H9 (cell line): ENCODE data around the gene CCDC149. TPM values are rescaled to one million over a fixed set of nuclear protein-coding genes. Genes with fewer than 3 reads are reported as not detected.

Experiments used
- DNase-seq: peaks from one replicate; pipeline ENCODE4 v3.0.0-alpha.2; 2017
- H2AFZ ChIP-seq: one replicate; pipeline ENCODE4 v1.6.1; 2013; ENCODE audit warnings: mild to moderate bottlenecking, low read length, control low read depth, moderate library complexity
- H2AK5ac ChIP-seq: 2 replicates; pipeline ENCODE4 v1.6.1; 2013; ENCODE audit warnings: low read length, control low read depth, mixed read lengths; ENCODE audit not compliant: insufficient read length
- H2BK120ac ChIP-seq: one replicate; pipeline ENCODE4 v1.6.1; 2013; ENCODE audit warnings: low read depth, mild to moderate bottlenecking, low read length, control low read depth, inconsistent platforms; ENCODE audit not compliant: poor library complexity, severe bottlenecking
- H2BK12ac ChIP-seq: 2 replicates; pipeline ENCODE4 v1.6.1; 2013; ENCODE audit warnings: low read length, control low read depth, mixed read lengths, low read depth; ENCODE audit not compliant: insufficient read length
- H2BK15ac ChIP-seq: 2 replicates; pipeline ENCODE4 v1.6.1; 2013; ENCODE audit warnings: low read depth, low read length, control low read depth
- H2BK20ac ChIP-seq: one replicate; pipeline ENCODE4 v1.6.1; 2013; ENCODE audit warnings: low read depth, mild to moderate bottlenecking, low read length, control low read depth, inconsistent platforms; ENCODE audit not compliant: poor library complexity, severe bottlenecking
- H2BK5ac ChIP-seq: 2 replicates; pipeline ENCODE4 v1.6.1; 2013; ENCODE audit warnings: low read length, control low read depth, mixed read lengths; ENCODE audit not compliant: insufficient read length
- H3K14ac ChIP-seq: 2 replicates; pipeline ENCODE4 v1.6.1; 2013; ENCODE audit warnings: low read length, control low read depth; ENCODE audit not compliant: insufficient read depth
- H3K18ac ChIP-seq: 2 replicates; pipeline ENCODE4 v1.6.1; 2013; ENCODE audit warnings: low read depth, mild to moderate bottlenecking, mixed read lengths, low read length, control low read depth; ENCODE audit not compliant: insufficient read length
- H3K23ac ChIP-seq: 2 replicates; pipeline ENCODE4 v1.6.1; 2013; ENCODE audit warnings: low read length, control low read depth, mixed read lengths, low read depth; ENCODE audit not compliant: insufficient read length
- H3K23me2 ChIP-seq: 2 replicates; pipeline ENCODE4 v1.6.1; 2013; ENCODE audit warnings: low read depth, mild to moderate bottlenecking, mixed read lengths, low read length, control low read depth; ENCODE audit not compliant: insufficient read length, poor library complexity, severe bottlenecking
- H3K27ac ChIP-seq: 2 replicates; pipeline ENCODE4 v1.5.1; 2013; ENCODE audit warnings: low read length, control low read depth, mixed read lengths, low read depth; ENCODE audit not compliant: insufficient read length
- H3K27me3 ChIP-seq: 2 replicates; pipeline ENCODE4 v1.6.1; 2013; ENCODE audit warnings: low read length, control low read depth, inconsistent platforms; ENCODE audit not compliant: insufficient read depth
- H3K4ac ChIP-seq: 2 replicates; pipeline ENCODE4 v1.6.1; 2013; ENCODE audit warnings: low read depth, mild to moderate bottlenecking, control low read depth, inconsistent platforms, low read length, moderate library complexity
- H3K4me1 ChIP-seq: 2 replicates; pipeline ENCODE4 v1.6.1; 2013; ENCODE audit warnings: low read length, control low read depth, inconsistent platforms; ENCODE audit not compliant: insufficient read depth
- H3K4me2 ChIP-seq: 2 replicates; pipeline ENCODE4 v1.6.1; 2013; ENCODE audit warnings: low read length, control low read depth, mixed read lengths; ENCODE audit not compliant: insufficient read length, insufficient read depth
- H3K56ac ChIP-seq: 2 replicates; pipeline ENCODE4 v1.6.1; 2013; ENCODE audit warnings: low read depth, mild to moderate bottlenecking, mixed read lengths, low read length, control low read depth; ENCODE audit not compliant: insufficient read length
- H3K79me1 ChIP-seq: 2 replicates; pipeline ENCODE4 v1.6.1; 2013; ENCODE audit warnings: low read depth, mild to moderate bottlenecking, moderate library complexity, low read length, control low read depth, inconsistent platforms; ENCODE audit not compliant: insufficient read depth, poor library complexity, severe bottlenecking
- H3K79me2 ChIP-seq: 2 replicates; pipeline ENCODE4 v1.6.1; 2013; ENCODE audit warnings: low read length, control low read depth, inconsistent platforms; ENCODE audit not compliant: insufficient read depth
- H3K9ac ChIP-seq: 2 replicates; pipeline ENCODE4 v1.6.1; 2013; ENCODE audit warnings: low read length, control low read depth, mixed read lengths; ENCODE audit not compliant: insufficient read length; ENCODE audit errors: extremely low read depth
- H3K9me3 ChIP-seq: one replicate; pipeline ENCODE4 v1.6.1; 2013; ENCODE audit warnings: low read depth, low read length, inconsistent platforms; ENCODE audit not compliant: control insufficient read depth
- H3T11ph ChIP-seq: one replicate; pipeline ENCODE4 v1.6.1; 2013; ENCODE audit warnings: mild to moderate bottlenecking, low read length, control low read depth, inconsistent platforms
- H4K20me1 ChIP-seq: one replicate; pipeline ENCODE4 v1.6.1; 2013; ENCODE audit not compliant: control insufficient read depth, insufficient read length, insufficient read depth
- H4K5ac ChIP-seq: 2 replicates; pipeline ENCODE4 v1.6.1; 2013; ENCODE audit warnings: low read depth, mild to moderate bottlenecking, mixed read lengths, low read length, control low read depth; ENCODE audit not compliant: insufficient read length
- H4K8ac ChIP-seq: replicated peaks from 2 replicates; pipeline ENCODE4 v1.6.1; 2013; ENCODE audit warnings: low read length, control low read depth, mixed read lengths, low read depth; ENCODE audit not compliant: insufficient read length
- H4K91ac ChIP-seq: 2 replicates; pipeline ENCODE4 v1.6.1; 2013; ENCODE audit warnings: low read depth, mild to moderate bottlenecking, moderate library complexity, mixed read lengths, low read length, control low read depth; ENCODE audit not compliant: insufficient read length
- H3K27ac Mint-ChIP-seq, 3 experiments: 2 replicates in 2 of 3; 3 replicates in 1 of 3; pipeline ENCODE4 v1.8.0; 2020 to 2021; ENCODE audit warnings: mixed read lengths in 3 of 3, mild to moderate bottlenecking in 1 of 3, moderate library complexity in 1 of 3
- H3K27me3 Mint-ChIP-seq: 2 replicates; pipeline ENCODE4 v1.8.0; 2021; ENCODE audit warnings: low read depth, mild to moderate bottlenecking, moderate library complexity, mixed read lengths
- H3K36me3 Mint-ChIP-seq, 3 experiments: 2 replicates in 2 of 3; 3 replicates in 1 of 3; pipeline ENCODE4 v1.8.0; 2020 to 2021; ENCODE audit warnings: low read depth in 3 of 3, mixed read lengths in 3 of 3; ENCODE audit not compliant: insufficient read depth in 1 of 3
- H3K4me1 Mint-ChIP-seq, 2 experiments: 2 replicates each; pipeline ENCODE4 v1.8.0; 2020; ENCODE audit warnings: mixed read lengths in 2 of 2
- H3K4me3 Mint-ChIP-seq, 2 experiments: 2 replicates in 1 of 2; 3 replicates in 1 of 2; pipeline ENCODE4 v1.8.0; 2020 to 2021; ENCODE audit warnings: mild to moderate bottlenecking in 2 of 2, mixed read lengths in 2 of 2, moderate library complexity in 1 of 2
- H3K9me3 Mint-ChIP-seq, 2 experiments: 2 replicates in 1 of 2; 3 replicates in 1 of 2; pipeline ENCODE4 v1.8.0; 2020; ENCODE audit warnings: mild to moderate bottlenecking in 2 of 2, mixed read lengths in 2 of 2, moderate library complexity in 1 of 2
- WGBS: extraction: QIAGEN DNeasy Blood & Tissue Kit; methylation state at CpG from one replicate; pipeline ENCODE4 v1.1.7; 2013; ENCODE audit warnings: missing lambda C conversion rate, low lambda C conversion rate, mixed read lengths; ENCODE audit not compliant: insufficient read length; ENCODE audit errors: extremely low coverage; 5-methylcytosine and 5-hydroxymethylcytosine counted together
- total RNA-seq: library from RNA; stranded (reverse); gene quantifications from 2 replicates; pipeline ENCODE4 v1.2.1, GENCODE V29; 2021
- TF ChIP-seq, protein P1 (sequence below): fragments of 200-600 bp; sonication (generic); conservative IDR thresholded peaks from 3 replicates; pipeline ENCODE4 v1.8.0; 2021; ENCODE audit warnings: antibody characterized with exemption, mild to moderate bottlenecking

The CCDC149 gene
- total RNA-seq, 1 experiment from 2014 or later, result 4.5 TPM

DNA sequence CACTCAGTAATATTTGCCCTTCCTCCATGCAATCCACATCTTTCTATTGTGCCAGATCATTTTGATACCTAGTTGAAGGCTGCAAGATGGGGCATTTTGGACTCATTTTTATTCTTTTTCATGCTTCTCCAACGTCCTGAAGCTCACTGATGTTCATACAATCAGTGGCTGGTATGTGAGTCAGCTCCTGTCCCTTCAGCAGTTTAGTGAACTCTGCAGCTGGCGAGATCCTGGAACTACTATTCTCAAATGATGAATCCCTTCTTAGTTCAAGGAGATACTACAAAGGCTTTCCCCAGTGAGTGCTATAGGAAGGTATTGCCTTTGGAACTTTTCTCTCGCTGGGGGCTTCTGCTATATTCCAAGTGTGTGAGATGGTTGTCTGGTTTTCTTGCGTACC lies 9.6 kb upstream of the CCDC149 start:
- Histone ChIP-seq H3K14ac (no peak overlapping the region), H4K20me1 (no peaks in the 10 kb centered on the region), H3K4me1 (peaks cover 3% of the 10 kb centered on the region; the same call in 1 of the 2 replicates), H3K18ac (no peak overlapping the region), H2BK120ac (no peak overlapping the region), H3K79me2 (no peaks in the 10 kb centered on the region), H3T11ph (no peak overlapping the region), H4K91ac (no peak overlapping the region), H3K27ac (no peak overlapping the region), H3K4me2 (no peak overlapping the region), H3K9ac (no peak overlapping the region), H3K27me3 (no peaks in the 10 kb centered on the region), H2BK15ac (no peak overlapping the region), H3K23me2 (no peaks in the 10 kb centered on the region), H3K4ac (no peak overlapping the region), H3K56ac (no peak overlapping the region), H3K23ac (no peak overlapping the region), H2AK5ac (no peak overlapping the region), H3K9me3 (no peaks in the 10 kb centered on the region), H3K79me1 (no peaks in the 10 kb centered on the region), H2AFZ (no peak overlapping the region), H4K5ac (no peak overlapping the region), H2BK20ac (no peak overlapping the region), H4K8ac (no peak overlapping the region), H2BK12ac (no peak overlapping the region), H2BK5ac (no peak overlapping the region)
- Mint-ChIP-seq H3K9me3 (peaks cover 5 to 8% of the 10 kb centered on the region in 2 experiments), H3K4me3 (no peak overlapping the region), H3K4me1 (peaks cover 30 to 37% of the 10 kb centered on the region in 2 experiments), H3K27ac (no peak overlapping the region), H3K27me3 (peaks cover 13% of the 10 kb centered on the region), H3K36me3 (peaks cover 0 to 12% (median 4%) of the 10 kb centered on the region in 3 experiments; a peak in 3 of 7 replicates)
- WGBS, result no CpG with 5 or more reads among the region's 4 CpGs
- TF ChIP-seq, protein P1, sequence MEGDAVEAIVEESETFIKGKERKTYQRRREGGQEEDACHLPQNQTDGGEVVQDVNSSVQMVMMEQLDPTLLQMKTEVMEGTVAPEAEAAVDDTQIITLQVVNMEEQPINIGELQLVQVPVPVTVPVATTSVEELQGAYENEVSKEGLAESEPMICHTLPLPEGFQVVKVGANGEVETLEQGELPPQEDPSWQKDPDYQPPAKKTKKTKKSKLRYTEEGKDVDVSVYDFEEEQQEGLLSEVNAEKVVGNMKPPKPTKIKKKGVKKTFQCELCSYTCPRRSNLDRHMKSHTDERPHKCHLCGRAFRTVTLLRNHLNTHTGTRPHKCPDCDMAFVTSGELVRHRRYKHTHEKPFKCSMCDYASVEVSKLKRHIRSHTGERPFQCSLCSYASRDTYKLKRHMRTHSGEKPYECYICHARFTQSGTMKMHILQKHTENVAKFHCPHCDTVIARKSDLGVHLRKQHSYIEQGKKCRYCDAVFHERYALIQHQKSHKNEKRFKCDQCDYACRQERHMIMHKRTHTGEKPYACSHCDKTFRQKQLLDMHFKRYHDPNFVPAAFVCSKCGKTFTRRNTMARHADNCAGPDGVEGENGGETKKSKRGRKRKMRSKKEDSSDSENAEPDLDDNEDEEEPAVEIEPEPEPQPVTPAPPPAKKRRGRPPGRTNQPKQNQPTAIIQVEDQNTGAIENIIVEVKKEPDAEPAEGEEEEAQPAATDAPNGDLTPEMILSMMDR, result no peak
- DNase-seq, result no peak
